CD4-positive, alpha-beta T cell treated with Interleukin-6 at 100 ng/mL for 8 hours (primary cell): Measurements from ENCODE around the gene CHST1.

Experiments used
- DNase-seq: peaks from one replicate; pipeline ENCODE4 v3.0.0-alpha.2; 2020; ENCODE audit warnings: mixed read lengths, low spot score

The CHST1 gene

DNA sequence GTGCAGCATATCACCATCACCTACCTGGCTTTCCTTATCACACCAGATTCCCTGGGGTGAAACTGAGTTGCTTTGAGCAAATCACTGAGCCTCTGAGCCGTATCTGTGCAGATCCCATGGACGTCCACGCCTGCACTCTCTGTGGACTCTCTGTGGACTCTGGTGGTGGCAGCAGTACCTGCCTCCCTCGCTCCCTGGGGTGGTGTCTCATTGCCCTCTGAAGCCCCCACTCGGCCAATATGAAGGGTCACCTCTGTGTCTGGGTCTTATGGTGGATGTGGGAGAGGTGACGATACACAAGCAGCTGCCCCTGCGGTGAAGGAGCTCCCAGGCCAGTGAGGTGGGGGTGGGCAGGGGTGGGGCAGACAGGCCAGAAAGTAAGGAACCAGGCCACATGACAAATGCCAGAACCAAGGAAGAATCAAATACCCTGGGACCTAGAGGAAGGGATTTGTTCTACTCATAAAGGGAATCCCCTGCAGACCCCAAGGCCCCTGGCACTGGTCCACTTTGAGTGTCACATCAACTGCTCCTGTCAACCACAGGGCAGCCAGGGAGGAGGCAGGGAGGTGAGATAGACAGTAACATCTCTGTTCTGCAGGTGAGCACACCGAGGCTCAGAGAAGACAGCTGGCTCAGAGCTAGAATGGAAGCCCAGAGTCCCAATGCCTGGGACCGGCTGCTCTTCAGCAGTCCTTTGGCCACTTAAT, 9.2 kb upstream of the CHST1 start:
- DNase-seq, result no peak

DNA sequence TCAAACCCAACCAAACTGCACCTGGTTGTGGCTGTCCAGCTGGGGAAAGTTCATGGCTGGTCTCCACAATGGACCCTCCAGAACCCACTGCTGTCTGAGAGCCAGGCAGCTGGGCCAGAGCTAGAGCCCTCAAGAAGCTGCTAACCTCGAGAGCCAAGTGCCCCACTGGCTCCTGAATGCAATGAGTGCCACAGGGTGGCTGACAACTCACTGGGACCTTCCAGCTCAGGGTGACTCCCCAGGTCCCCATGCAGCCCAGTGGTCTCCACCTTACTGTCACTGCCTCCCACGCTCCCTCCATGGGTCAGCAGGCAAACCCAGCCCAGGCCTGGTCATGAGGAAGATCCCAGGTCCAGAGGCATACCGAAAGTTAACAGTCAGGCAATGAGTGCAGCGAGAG, 8.0 kb upstream of the CHST1 start:
- no peak for DNase-seq

DNA sequence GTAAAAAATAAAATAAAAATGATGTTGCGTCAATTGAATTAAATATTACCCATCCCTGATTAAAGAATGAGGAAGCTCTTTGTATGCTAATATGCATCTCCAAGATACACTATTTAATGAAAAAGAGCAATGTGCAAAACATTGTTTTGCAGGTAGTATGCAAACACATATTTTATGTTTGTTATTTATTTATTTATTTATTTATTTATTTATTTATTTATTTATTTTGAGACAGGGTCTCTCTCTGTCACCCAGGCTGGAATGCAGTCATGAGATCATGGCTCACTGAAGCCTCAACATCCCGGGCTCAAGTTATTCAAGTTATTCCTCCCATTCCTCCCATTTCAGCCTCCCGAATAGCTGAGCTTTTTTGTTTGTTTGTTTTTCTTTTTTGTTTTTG, 7.2 kb upstream of the CHST1 start:
- no peak for DNase-seq

DNA sequence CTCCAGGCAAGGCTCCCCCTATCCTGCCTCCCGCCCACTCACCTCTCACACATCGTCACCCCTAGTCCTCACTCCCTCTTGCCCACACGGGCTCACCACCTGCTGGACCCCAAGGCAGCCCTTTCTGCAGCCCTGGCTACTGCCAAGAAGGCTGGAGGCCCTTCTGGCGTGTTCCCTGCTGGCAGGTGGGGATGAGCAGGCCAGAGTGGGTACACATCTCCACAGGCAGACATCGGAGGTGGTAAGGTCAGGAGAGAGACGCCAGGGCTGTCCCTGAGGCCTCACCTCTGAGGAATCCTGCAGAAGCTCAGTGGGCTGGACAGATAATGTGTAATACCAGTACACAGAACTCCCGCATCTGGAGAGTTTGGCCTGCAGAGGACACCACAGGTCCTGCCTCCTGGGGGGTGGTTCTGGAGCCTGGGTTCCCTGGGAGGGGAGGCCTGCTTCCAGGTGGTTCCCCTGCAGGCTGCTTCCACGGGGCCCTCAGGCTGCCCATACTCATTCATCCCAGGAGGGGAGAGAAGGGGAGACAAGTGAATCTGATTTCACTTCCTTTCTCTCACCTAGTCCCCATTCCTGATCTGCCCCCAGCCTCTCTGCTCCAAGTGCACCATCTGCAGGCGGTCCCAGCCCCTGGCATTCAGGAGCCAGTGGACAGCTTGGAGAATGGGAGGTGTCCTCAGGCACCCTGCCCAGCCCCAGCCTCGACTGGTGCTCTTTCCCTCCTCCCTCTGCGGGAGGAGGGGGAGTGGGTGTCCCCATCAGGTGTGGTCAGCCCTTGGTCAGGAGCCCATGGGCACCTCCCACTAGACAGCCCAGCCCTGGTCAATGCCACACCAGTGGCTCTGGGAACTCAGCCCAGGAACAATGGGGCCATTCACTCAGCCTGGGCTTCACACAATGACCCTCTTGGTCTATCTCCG, 6.1 kb upstream of the CHST1 start:
- no peak for DNase-seq

DNA sequence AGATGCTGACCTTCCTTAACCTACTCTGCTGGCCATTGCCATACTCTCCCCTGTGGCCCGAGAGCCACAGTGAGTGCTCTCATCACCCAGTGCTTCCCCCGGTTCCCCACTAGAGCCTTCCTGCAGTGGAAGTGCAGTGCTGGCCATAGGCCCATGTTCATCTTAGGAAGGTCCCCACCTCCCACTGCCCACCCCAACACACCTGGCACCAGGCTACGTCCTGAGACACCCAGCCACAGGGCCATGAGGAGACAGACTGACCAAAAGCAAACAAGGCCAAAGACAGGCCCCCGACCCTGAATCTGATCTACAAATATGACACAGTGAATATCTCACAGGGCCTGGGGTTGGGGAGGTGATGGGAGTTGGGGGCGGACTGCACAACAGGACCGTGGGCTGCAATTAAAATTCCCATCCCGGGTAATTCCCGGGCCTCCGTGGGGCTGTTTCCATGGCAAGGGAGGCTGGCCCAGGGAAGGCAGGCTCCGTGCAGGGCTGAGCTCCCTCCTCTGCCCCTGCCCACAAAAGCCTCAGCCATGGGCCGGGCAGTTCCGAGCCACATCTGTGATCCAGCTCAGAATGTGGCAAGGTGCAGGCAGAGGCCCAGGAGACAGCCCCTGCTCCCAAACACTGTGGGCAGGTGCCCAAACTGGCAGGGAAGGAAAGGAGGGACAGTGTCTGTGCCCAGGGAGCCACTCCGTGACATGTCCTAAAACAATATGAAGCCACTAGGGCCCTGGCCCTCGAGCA, 5.1 kb upstream of the CHST1 start:
- DNase-seq, result no peak

DNA sequence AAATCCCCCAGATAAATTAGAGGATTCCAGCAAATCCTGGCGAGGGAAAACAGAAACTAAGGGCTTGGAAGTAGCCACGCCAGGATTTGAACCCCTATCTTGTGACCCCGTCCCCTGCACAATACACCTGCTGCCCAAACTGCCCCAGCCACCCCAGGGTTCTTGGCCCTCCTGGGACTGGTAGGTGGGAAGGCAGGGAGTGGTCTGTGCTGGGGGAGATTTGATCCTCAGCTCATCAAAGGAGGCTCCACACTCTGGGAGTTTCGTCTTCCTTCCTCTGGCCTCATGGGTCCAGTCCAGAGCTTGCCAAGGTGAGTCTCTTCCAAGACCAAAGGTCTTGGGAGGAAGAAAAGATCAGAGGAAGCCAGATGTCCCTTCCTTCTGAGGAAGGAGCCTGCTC, 4.5 kb upstream of the CHST1 start:
- DNase-seq, result no peak

DNA sequence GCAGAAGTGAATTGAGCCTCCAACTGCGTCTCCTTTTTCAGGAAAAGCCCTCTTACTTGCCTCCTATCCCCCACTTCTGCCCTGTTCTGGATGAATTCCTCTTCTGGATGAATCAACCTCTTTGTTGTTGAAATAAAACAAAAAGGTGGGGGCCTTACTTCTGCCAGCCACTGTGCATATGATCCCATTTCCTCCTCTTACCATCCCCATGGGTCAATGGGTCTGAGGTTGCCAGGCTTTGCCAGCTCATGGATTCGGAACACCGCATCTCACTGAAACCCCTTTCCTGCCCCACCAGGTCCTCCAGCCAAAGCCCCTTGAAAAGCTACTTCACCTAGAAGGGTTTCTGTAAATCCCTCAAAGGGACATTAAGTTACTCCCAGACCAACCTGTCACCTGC, 3.7 kb upstream of the CHST1 start:
- DNase-seq, result no peak

DNA sequence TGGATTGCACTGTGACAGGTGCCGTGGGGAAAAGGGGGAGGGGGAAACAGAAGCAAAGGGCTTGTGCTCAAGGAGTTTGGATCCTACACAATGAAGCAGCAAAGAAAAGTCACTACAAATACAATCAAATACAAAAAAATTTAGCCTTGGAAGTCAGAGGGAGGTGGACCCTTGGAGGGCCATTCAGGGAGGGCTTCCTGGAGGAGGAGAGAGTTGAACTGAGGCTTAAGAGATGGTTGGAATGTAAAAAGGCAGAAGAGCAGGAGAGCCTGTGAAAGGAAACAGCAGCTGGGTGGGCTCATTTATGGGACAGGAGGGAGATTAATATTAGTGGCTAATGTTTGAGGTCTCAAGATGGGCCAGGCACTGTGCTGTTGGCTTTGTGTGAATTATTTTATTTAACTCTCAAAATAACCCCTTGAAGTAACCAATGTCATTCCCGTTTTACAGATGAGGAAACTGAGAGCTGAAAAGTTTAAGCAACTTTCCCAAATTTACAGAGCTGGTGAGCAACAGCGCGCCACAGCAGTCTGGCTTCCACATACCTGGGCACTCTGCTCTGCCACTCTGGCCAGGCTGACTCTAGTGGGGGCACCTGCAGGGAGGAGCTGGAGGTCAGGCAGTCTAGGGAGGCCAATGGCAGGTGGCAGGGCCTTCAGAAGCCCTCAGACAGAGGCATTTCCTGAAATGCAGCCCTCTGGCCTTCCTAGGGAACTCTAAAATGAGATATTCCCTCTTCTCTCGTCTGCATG, 2.7 kb upstream of the CHST1 start:
- DNase-seq, result no peak

DNA sequence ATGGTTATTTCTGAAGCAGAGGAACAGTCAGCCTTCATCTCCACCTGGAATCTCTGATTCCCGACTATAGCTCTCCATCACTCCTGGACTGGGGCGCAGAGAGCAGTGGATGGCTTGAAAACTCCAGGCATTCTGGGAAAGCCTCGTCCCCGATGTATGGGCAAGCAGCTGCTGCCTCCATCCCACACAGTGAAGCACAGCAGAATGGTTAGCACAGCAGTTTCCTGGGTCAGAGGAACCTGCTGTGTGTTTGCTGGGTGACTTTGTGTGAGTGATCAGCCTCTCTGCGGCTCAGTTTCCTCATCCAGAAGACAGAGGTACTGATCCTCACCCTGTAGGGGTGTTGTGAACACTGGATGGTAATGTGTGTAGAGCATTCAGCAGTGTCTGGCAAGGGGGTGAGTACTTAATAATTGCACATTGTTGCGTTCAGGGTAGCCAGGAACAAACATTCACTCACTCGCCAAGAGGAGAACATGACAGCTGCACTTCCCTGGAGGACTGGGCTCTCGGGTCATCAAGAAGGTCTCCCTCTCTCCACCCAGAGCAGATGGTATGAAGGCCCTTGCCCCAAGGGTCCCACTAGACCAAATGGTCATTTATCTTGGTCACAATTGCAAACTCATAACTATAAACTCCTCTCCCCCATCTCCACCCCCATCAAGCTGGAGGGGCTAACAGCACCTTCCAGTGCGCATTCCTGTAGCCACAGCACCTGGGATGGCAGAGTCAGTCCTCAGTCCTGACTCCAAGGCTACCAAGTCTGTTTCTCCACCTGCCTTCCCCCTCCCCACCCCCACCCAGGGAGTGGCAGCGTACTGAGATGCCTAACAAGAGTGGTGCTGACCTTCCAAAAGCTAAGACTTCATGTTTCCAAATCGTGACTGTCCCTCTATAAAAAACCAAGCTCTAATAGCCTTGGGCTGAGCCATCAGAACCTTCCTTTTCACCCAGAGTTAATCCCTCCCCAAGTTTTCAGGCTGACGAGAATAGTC, 1.5 kb upstream of the CHST1 start:
- no peak for DNase-seq

DNA sequence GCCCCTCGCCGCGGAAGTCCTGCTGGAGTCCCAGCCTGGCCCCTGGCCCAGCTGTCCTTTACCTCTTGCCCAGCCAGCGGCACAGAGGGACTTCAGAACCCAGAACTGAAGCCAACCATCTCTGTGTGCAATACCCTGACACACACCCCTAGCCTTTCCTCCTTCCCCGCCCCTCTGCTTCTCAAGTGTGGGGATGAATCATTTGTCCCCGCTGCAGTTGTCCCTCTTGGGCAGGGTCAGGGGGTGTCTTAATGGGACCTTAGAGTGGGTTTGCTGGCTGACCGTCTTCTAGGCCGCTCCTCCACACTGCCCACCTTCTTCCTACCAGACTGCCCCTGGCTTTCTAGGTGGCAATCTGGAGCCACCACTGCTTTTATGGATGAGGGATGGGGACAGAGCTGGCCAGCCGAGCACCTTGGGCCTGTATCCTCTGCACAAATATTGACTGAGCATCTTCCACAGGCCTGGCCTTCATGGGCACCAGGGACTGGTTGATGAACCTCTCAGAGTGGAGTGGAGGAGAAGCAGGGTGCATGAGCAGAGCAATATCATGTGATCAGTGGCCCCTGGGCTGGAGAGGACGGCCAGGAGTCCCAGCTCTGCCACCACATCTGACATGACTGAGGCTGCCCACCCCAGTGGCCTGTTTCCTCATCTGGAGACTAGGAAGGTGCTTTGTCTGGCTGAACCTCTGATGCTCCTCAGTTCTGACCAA, 668 bp upstream of the CHST1 start:
- DNase-seq, result no peak

DNA sequence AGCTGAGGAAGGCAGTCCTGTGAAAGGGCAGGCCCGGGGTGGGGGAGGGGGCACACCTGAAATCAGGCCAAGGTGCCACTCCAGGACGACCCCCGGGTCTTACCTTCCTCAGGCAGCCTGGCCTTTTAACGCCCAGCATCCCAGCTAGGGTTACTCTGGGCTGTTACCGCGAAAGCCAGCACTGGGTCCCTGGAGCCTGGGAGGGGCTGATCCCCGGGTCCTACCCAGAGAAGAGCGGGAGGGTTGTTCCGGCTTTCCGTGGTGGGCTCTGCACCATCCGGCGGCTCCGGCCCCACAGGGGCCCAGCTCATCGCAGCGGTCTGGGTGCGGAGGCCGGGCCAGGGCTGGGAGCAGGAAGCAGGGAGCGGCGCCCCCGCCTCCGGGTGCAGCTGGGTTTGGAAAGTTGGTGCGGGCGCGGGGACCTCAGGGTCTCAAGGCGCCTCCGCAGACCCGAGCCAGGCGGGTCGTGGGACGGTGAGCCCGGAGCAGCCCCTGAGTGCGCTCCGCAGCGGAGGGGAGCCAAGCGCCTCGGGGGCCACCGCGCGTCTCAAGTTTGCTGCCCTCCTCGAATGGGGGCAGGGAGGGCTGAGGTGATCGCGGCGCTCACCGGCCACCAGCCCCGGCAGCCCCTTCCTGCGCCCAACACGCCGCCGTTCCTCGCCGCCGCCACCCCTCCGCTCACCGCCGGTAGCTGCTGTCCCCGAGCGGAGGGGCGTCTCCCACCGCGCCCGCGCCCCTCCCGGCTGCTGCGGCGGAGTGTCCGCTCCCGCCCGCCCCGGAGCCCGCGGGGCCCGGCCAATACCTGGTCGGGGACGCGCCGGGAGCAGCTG, 831 bp downstream of the CHST1 start:
- DNase-seq, result no peak

DNA sequence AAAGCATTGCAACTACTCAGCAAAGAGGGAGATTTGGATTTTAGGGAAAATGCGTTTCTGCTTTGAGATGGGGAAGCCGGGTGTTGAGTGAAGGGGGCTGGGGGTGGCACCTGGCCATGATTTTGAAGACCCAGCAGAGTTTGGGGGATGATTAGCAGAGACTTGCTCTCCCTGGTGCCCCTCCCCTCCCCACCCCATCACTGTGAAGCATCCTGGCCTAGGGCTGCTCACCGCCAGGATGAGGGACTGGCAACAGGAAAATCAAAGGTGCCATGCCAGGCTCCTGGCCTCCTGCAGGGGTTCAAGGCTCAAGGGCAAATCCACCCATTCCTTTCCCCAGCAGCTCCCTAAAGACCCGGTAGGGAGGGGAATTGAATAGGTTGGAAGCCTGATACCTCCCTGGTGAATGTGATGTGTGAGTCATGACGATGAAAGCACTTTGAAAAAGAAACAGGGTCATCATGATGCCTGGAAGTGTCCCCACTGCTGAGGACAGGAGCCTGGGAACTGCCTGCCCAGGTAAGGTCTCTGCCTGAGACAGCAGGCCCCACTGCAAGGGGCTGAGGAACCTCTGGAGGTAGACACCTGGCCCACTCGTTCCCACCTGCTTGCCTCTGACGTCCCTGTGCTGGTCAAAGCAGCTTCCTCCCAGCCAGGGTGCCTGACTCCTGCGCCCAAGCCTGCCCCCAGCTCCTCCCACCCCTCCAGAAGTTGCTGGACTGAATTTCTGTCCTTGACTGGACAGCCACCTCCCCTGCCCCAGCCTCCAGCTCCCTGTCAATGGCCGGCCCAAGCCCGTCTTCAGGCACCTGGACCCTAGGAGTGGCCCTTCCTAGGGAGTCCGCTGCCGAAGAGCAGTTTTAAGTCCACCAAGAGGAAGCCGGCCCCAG, 1.7 kb downstream of the CHST1 start:
- no peak for DNase-seq

DNA sequence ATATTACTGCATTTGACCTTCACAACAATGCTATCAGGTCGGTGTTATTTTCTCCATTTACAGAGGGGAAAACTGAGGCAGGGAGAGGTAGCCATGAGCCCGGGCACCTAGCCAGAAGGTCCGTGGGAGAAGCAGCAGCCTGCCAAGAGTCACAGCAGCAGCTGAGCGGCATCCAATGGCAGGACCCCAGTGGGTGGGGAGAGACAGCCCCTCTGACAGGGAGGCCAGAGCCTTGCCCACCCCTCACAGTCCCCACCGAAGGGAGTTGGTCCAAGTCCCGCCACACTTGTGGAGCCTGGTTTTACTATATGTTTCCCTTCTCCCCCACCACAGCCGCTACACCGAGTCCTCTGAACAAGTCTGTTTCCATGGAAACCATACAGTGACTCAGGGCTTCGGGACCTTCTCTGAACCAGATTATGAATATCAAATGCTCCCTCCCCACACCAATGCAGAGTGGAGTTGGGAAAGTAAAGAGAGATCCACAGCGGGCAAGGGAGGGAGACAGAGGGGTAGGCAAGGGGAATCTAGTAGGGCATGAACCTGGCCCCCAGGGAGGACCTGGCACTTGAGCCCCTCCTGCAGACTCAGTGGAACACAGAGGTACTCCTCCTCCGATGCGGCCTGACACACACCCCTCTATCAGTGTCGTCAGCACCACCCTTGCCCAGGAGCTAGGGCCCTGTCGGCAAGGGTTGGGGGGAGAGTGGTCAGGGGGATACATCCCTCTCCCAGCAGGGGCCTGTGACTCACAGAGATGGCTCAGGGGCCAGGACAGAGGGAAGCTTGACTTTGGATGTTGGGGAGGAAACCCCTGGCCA, 2.5 kb downstream of the CHST1 start:
- DNase-seq, result no peak

DNA sequence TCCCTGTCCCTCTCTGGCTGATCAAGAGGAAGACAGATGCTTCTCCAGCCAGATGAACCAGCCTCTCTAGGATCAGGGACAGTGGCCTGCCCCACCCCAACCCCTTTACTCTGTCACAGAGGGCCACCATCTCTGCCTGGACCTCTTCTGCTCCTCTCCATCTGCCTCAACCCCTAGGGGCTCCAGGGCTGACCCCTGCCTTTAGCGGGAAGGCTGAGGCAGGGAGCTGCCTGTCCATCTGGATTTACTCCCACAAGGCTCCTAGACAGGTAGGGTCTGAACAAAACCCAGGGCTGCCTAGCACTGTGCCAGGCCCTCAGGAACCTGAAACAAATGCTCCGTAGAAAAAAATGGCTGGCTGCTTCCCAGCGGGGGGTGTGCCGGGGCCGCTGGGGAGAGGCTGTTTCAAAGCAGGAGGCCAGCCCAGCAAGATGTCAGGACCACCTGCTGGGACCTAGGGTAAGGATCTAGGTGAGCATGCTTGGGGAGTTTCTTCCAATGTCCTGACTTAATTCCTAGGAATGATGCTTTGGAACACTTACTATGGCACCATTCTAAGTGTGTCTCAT, 3.2 kb downstream of the CHST1 start:
- no peak for DNase-seq

DNA sequence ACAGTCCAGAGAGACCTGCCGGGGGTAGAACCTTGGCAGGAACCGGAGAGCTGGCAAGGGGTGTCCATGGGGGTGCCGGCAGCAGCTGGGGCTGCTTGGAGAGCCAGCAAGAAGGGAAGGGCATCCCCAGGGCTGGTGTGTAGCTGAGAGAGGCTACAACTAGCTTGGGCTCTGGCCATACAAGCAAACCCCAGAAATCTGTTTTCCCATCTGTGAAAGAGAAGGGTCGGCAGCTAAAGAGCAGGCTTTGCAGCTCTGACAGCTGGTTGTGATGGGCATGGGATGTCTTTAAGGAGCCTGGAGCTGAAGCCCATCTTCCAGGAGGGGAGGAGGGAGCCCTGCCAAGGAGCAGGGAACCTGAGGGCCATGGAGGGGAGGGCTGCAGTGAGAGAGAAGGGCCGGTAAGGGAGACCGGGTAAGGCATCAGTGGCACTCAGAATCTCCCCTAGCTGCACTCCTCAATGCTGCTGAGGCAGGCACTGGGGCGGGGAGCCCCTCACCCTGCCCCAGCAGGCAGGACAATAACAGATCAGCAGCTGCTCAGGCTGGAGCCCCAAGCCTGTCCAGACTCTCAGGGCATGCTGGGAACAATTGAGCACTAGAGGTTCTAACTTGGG, 3.9 kb downstream of the CHST1 start:
- no peak for DNase-seq

DNA sequence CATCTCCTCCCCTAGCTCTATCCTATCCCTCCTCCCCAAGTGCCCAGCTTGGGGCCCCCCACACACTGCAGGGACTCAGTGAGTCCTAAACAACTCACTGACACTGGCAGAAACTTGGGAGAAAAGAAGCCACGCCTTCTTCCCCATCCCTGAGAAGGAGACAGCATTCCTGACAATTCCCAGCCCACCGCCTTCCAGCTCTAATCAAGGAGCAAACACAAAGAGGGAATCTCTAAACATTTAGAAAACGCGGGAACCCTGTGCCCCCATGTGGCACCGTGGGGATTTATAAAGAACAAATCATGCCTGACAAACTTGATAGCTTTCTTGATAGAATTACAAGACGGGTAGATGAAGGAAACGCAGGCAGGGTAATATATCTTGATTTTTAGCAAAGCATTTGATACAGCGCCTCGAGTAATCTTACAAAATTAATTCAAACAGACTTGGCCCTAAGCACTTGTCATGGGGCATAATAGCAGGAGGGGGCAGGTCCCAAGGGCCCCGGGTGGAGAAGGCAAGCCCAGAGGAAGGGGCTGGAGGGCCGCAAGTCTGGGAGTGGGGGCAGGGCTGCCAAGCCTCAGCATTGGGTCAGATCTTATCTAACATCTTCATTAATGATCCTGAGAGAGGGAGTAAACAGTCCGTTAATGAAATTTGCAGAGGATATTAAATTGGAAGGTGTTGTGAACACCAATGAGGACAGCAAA, 4.5 kb downstream of the CHST1 start:
- no peak for DNase-seq
